SKM-1 treated with dmso at 0.1 percent for 144 hours (cell line): ENCODE results near the gene PMFBP1.

ENCODE experiments used
- DNase-seq: peaks from one replicate; lab custom pipeline; 2025; ENCODE audit not compliant: unreplicated experiment; lab: John Stamatoyannopoulos, UW

PMFBP1 gene, protein sequence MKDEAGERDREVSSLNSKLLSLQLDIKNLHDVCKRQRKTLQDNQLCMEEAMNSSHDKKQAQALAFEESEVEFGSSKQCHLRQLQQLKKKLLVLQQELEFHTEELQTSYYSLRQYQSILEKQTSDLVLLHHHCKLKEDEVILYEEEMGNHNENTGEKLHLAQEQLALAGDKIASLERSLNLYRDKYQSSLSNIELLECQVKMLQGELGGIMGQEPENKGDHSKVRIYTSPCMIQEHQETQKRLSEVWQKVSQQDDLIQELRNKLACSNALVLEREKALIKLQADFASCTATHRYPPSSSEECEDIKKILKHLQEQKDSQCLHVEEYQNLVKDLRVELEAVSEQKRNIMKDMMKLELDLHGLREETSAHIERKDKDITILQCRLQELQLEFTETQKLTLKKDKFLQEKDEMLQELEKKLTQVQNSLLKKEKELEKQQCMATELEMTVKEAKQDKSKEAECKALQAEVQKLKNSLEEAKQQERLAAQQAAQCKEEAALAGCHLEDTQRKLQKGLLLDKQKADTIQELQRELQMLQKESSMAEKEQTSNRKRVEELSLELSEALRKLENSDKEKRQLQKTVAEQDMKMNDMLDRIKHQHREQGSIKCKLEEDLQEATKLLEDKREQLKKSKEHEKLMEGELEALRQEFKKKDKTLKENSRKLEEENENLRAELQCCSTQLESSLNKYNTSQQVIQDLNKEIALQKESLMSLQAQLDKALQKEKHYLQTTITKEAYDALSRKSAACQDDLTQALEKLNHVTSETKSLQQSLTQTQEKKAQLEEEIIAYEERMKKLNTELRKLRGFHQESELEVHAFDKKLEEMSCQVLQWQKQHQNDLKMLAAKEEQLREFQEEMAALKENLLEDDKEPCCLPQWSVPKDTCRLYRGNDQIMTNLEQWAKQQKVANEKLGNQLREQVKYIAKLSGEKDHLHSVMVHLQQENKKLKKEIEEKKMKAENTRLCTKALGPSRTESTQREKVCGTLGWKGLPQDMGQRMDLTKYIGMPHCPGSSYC

DNA sequence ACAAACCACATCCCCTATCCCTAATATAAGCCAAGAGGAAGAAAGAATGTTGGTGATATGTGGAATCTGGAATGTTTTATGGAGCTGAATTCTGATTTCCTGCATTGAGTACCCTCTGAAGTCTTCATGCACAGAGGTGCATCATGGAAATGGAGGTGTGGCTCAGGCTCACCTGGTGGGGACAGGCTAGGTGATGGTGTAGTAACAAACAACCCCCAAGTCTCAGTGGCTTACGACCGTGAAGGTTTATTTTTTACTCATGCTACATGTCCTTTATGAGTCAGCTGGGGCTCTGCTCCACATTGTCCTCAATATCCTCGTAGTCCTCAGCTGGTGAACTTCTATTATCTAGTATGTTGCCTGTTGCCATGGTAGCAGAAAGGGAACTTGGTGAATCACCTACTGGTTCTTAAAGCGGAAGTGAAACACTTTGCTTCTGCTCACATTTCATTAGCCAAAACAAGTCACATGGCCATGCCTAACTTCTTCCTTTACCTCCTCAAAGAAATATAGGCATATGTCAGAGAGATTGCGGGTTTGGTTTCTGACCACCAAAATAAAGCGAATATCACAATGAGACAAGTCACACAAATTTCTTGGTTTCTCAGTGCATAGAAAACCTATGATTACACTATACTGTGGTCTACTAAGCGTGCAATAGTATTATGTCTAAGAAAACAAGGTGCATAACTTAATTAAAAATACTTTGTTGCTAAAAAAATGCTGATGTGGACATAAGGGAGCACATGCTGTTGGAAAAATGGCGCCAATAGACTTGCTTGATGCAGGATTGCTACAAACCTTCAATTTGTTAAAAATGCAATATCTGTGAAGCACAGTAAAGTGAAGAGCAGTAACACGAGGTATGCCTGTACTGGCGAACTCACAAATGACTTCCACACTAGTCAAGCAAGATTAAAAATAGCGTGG, at the start of gene PMFBP1:
Gene PMFBP1 (minus strand): TSS at position 51 of the 930 bp plus-strand sequence. CDS start 947 bp downstream, outside the sequence.
- peak; percentile 97 for DNase-seq

DNA sequence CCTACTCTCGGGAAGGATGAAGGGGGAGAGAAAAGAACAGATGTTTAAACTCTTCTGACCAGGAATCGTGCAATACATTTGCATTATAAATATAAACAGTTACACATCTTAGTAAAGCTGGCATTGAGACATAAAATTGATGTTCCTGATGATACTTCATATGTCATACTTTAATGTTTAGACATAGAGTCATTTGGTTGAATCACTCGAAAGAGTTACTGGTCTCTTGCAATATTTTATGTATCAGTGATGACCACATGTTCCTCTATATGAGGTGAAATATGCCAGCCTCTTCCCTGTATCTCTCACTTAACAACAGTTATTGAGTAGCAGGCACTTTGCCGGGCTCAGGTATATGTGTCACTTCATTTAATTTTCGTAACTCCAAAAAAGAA, 49.7 kb upstream of the PMFBP1 start:
- DNase-seq: no peak

DNA sequence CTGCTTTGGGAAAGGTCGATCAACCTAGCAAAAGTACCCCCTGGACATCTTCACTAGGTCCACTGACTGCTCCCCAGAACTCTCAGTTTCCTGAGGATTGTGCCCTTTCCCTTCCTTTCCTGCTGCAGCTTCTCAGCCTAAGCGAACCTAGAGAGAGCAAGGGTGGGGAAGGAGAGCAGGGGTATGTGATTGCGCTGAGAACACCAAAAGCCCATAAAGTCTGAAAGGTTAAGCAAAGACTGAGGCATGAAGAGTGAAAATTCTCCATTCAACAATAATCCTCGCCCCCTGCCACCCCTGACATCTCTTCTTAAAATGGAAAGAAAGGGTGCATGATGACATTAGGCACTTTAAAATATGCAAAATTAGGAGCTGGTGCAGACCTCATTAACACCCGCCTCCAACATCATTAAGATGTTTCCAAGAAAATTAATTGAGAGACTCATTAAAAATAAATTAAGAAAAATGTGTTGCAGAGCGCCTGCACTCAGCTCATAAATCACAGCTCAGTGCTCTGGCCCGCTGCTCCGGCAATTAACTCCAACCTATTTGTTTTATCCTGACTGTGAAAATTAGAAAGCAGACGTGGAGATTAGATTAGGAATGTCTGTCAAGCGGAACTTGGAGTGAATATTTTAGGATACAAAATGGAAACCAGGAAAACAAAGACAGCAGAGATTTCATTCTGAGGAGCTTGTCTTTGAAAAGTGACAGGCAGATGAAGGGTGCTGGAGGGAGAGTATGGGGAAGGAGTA, 49.1 kb upstream of the PMFBP1 start:
- no peak for DNase-seq

DNA sequence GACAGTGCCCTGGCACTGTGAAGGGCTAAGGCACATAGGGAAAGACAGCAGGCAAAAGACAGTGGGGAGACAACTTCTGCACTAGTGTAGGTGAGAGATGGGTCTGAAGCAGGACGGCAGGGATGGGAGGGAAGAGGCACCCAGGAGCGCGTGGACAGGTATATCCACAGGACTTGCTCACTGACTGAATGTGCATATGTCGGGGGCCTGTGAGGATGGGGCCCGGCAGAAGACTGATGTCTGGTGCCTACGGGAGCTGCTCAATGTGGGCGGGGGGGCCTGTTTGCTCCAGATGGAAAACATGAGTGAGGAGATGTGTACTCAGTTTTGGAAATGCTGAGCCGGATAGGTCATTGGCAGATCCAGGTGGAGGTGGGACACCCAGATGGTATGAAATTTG, 47.3 kb upstream of the PMFBP1 start:
- DNase-seq: no peak

DNA sequence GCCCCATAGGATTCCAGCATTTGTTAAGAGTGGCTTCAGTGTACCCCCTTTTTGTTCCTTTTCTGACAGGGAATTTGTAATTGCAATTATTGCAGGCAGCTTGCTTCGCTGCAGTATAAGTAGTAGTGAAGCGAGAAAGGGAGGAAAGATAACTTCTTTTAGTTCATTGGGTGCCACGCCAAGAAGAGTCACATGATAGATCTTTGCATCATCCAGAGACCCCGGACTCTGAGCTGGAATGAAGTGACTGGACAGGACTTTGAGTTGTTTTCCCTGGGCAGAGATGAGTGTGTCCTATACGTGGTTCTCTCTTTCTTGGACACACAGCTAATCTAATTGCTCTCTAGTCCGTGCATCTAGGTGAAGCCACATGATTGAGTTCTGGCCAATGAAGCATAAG, 44.8 kb upstream of the PMFBP1 start:
- no peak for DNase-seq

DNA sequence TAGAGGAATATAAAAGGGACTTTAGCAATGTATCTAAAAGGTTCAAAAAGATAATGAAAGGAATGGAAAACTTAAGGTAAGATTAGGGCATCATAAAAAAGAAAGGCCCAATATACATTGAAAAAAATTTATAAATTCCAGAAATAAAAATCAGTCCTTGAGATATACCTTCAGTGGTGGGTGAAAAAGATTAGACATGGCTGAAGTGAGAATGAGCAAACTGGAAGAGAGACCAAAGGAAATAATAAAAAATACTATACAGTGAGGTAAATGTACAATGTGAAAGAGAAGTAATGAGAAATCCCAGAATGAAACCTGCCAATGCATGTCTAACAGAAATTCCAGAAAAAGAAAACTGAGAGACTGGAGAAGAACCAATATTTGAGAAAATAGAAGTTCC, 42.9 kb upstream of the PMFBP1 start:
- no peak for DNase-seq

DNA sequence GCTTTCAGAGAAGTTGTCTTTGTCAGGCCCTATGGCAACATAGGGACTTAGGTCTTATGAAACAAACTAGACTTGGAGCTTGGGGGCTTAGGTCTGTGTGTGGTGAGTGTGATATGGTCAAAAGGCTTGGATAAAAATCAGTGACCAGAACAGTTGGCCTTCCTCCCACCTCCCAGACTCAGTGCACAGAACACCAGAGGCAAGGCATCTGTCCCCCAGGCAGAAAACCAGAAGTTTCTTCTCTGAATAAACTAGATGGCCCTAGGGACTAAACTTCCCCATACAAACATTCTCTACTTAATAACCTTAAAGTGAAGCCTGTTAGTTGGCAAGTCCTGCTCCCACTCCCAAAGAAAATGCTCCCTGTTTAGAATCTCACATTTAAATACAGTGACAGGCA, 39.2 kb upstream of the PMFBP1 start:
- no peak for DNase-seq

DNA sequence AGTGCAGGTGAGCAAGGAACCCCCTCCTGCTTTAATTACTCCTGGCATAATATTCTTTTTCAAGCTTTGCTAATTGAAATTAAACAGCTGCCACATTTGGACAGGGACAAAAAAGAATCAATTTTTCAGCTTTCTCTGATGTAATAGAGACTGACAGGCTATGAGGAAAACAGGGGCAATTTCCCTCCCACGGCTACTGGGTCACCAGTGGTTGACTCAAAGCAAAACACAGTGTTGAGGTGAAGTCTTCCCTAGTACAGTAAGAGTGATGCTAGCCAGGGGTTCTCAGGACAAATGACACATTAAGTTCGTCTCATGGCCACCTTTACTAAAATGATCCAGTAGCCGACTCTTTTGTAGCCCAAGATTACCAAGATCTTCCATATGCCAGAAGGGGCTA, 38.6 kb upstream of the PMFBP1 start:
- no peak for DNase-seq

DNA sequence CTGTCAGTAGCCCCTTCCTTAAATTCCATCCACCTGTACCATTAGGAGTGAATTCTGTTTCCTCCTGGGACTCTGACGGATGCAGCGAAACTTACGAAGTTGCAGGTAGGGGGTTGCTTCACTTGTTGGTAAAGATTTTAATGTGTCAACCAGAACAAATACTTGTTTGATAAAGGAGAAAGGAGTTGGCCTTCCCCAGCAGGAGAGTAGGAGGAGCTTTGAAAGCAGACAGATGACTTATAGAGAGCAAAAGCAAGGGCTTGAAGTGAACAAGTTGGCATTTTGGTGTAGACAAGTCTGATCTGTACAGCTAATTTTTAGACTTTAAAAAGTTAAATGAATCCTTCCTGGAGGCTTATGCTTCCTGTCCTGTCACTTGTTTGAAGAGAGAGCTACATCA, 38.1 kb upstream of the PMFBP1 start:
- DNase-seq: no peak

DNA sequence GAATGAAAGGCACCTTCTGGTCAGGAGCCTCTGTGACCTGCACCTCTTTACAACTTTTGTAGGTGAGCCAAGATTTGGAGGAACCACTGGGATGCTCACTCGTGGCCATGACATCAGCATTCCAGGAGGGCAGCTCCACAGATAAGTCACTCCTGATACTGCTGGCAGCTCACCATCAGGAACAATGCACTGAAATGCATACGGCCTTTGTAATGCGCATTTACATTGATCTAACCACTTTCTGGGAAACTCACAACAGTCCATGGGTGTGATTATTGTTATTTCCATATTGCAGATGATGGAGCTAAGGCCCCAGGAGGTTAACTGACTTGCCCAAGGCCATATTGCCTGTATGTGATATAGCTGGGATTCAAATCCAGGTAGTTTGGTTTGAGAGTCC, 34.3 kb upstream of the PMFBP1 start:
- DNase-seq: no peak

DNA sequence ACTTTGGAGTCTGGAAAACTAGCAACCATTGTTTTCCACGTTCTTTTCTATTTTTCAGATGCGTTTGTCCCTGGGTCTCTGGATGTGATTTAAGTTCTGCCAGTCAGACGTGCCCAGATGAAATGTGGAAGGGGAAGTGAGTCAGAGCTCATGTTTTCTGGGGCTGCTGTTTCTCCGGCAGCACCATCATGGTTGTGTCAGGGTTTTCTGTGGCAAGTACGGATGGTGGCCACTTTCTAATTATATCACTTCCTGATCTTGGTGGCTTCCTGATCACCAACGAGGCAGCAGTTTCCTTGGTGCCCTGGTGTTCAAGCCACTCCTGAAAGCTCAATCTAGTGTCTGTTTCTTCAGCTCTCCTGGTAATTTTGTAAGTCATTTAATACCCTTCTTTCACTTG, 31.4 kb upstream of the PMFBP1 start:
- DNase-seq: peak; percentile 97

DNA sequence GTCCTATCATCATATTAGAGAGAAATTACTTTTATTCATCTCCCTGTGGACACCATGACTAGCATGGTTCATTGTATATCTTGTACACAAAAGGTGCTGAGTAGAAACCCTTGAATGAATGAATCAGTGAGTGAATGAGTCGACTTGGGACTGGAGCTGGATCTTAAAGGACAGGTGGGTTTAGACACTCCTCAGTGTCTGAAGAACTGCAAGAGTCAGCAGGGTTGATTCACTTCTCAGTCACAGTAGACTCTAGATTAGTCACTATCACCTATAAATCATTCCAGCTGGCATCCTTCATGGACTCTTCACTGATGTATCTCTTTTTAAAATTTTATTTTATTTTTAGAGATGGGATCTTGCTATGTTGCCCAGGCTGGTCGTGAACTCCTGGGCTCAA, 30.1 kb upstream of the PMFBP1 start:
- DNase-seq: no peak

DNA sequence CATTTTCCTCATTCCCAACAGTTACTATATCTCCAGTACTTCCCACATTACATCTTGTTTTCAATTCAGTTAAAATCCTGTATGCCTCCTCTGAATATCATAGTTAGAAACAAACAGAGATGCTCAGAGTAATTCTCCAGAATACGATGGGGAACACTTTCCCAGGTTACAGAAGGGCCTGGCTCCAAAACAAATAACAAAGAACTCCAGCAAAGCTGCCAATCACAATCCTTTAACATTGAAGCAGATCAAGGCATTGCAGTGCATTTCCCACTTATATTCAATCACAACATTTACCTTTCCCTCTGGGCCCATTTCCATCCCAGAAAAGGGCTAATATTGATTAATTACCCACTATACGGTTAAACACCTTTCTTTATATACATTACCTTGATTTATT, 29.4 kb upstream of the PMFBP1 start:
- DNase-seq: no peak

DNA sequence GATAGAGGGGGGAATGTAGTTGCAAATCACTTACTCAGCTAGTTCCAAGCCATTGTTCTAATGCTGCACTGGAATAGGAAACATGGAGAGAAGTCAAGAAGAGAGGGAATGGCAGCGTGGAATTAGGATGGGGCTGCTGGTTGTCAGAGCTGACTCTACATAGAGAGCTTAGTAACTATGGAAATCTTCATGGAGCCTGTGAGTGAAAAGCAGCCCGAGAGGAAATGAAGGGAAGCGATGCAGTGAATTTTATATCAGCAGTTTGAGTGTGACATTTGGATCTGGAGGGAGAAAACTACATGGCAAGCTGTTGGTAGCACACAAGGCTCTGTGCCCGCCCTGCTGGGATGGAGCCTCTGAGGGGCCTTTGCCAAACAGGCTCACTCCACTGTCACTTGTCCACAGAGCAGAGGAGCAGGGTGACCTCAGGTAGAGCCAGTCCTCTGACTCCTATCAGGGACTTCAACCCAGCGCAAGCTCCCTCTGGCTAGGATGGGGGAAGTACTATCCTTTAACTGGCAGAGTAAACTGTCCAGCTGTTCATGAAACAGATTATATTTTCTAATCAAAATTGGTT, 27.9 kb upstream of the PMFBP1 start:
- no peak for DNase-seq

DNA sequence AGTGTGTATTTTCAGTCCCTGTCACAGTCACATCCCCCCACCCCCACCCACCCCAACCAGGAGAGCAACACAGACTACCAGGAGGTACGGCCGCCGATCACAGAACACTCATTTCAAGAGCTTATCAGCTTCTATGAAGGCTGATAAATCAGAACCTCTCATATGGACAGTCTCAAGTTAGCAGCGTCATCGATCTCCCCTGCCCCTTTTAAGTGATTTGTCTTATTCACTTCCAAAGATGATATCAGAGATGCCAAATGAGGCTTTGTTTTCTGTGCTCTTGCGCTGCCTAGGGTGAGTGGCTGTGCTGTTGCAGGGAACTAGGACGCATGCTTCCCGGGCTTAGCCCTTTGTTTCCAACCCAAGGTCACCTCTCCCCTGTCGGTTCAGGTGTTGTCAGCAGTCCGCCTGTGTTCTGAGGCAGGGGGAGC, 26.8 kb upstream of the PMFBP1 start:
- no peak for DNase-seq

DNA sequence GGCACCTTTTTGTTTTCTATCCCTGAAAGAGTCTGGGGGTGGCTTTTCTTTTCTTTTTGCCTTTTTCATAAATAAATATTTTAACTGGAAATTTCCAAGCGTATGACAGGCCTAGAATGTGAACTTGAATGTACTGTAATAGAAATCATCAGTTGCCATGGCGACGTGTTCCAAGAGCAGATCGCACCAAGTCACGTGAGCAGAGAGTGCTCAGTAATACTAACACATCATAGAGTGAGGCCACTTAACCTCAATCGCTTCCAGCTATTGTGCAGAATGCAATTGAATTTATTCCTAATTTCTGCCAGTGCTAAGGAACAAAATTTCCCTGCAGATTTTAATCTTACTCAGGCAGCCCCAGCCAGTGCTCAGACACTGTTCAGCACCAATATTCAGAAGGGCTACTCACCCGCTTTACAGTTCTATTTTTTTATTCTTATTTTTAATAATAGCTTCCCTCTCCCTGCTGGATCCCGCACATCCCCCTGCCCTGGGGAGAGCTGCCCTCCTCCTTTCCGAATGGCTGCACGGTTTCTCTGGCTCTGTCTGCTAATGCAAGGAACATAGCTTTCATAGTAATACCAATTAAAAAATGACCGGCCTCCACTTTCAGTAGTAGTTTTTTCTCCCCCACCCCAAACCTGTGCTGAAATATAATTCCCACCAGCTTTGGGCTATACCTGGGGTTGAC, 26.2 kb upstream of the PMFBP1 start:
- no peak for DNase-seq

DNA sequence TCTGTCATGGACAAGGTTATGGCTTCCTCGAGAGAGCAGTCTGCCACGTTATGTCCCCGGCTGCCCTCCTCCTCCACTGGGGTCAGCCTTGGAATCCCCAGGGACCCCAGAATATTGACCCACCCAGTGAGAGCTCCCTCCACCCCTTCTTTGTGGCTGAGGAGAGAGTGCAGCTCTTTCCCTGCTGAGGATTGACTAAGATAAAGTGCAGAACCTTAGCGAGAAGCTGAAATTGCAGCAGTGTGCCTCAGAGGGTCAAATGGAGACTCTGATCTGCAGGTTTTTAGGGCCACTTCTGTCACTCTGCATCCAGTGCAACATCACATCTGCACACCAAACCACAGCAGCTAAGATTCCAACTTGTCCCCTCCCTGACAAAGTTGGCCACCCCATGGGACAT, 25.6 kb upstream of the PMFBP1 start:
- no peak for DNase-seq

DNA sequence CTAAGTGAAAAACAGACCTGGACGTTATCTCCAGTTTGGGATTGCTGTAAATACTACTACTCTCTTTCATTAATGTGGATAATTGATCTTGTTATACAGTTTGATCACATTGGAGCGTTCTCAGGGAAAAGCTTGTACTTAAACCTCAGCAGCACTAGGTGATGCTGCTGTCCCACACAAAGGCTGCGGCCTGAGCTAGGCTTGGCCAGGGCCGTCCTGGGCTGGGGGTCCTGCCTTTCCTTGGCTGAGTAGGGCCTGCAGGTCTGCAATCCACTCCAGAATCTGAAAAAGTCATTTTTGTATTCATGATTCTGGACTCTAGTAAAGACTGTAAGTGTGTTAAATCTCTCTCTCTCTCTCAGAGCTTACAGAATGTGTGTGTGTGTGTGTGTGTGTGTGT, 23.7 kb upstream of the PMFBP1 start:
- no peak for DNase-seq

DNA sequence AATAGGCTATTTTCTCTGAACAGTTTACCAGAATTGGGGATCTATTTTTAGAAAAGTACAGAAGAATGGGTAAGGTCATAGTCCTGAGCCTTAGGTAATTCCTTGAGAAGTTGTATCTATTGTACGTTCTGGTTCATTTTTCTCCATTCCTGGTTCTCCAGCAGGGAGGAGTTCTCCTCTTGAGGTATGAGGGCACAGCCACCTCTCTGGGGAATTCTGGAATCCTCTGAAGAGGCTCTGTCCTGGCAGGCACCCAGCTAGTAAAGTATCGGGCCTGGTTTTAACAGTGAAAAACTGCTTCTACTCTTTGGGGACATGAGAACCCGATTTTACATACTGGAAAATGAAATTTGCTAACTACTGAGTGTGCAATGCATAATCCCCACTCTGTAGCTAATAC, 19.6 kb upstream of the PMFBP1 start:
- no peak for DNase-seq
